ENCODE data around the gene LDAH. TPM values are rescaled to one million over a fixed set of nuclear protein-coding genes. Genes with fewer than 3 reads are reported as not detected.

The LDAH gene
- total and polyA plus RNA-seq, 2 experiments from 2014 or later = 12.1 to 37.5 TPM

- no peak for ATAC-seq
Measured at GRCh38 chr2:20691076-20691734, 131.7 kb downstream of the LDAH start.

More at GRCh38 chr2:20691076-20691734, 131.7 kb downstream of the LDAH start:
- Histone ChIP-seq H3K4me1 (ENCODE audit: insufficient read depth) (no peaks in the 10 kb centered on the region), H3K79me2 (replicated peaks; ENCODE audit: insufficient read depth) (no peaks in the 10 kb centered on the region), H2AFZ (no peak overlapping the region), H3F3A (replicated peaks; ENCODE audit: low read depth) (no peaks in the 10 kb centered on the region), H3K27ac (ENCODE audit: low read depth) (no peak overlapping the region), H3K36me3 (ENCODE audit: insufficient read depth) (no peaks in the 10 kb centered on the region; the same call in 1 of the 2 replicates), H4K20me1 (replicated peaks; ENCODE audit: insufficient read depth) (no peaks in the 10 kb centered on the region; the same call in 1 of the 2 replicates), H3K4me2 (no peak overlapping the region), H3K27me3 (ENCODE audit: insufficient read depth) (no peaks in the 10 kb centered on the region), H3K4me3 (no peak overlapping the region), H3K9me2 (ENCODE audit: insufficient read depth) (no peaks in the 10 kb centered on the region)
- no peak overlapping the region for H3K27ac Mint-ChIP-seq
- no peak for TF ChIP-seq CREB1 (CRISPR knock-in tag; IDR thresholded peaks at IDR 0.05; ENCODE audit: low read depth)
- no peak for TF ChIP-seq ZNF114 (CRISPR knock-in tag; IDR thresholded peaks at IDR 0.05)
- no peak for TF ChIP-seq NANOG (IDR thresholded peaks at IDR 0.05; ENCODE audit: borderline replicate concordance)
- TF ChIP-seq, protein P1, sequence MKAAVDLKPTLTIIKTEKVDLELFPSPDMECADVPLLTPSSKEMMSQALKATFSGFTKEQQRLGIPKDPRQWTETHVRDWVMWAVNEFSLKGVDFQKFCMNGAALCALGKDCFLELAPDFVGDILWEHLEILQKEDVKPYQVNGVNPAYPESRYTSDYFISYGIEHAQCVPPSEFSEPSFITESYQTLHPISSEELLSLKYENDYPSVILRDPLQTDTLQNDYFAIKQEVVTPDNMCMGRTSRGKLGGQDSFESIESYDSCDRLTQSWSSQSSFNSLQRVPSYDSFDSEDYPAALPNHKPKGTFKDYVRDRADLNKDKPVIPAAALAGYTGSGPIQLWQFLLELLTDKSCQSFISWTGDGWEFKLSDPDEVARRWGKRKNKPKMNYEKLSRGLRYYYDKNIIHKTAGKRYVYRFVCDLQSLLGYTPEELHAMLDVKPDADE (IDR thresholded peaks at IDR 0.05) = no peak
- TF ChIP-seq ZNF462 (CRISPR knock-in tag; IDR thresholded peaks at IDR 0.05) = no peak
- TF ChIP-seq EZH2 (IDR thresholded peaks at IDR 0.05; ENCODE audit: low read depth, unreplicated experiment) = no peak
- no peak for TF ChIP-seq CTCF (conservative IDR thresholded peaks at IDR 0.05; ENCODE audit: low read depth in 2 of 2)
- no peak for TF ChIP-seq POLR2AphosphoS5 (IDR thresholded peaks at IDR 0.05; ENCODE audit: low read depth)
- TF ChIP-seq EZH2phosphoT487 (IDR thresholded peaks at IDR 0.05; ENCODE audit: unreplicated experiment) = no peak
- TF ChIP-seq, protein P2, sequence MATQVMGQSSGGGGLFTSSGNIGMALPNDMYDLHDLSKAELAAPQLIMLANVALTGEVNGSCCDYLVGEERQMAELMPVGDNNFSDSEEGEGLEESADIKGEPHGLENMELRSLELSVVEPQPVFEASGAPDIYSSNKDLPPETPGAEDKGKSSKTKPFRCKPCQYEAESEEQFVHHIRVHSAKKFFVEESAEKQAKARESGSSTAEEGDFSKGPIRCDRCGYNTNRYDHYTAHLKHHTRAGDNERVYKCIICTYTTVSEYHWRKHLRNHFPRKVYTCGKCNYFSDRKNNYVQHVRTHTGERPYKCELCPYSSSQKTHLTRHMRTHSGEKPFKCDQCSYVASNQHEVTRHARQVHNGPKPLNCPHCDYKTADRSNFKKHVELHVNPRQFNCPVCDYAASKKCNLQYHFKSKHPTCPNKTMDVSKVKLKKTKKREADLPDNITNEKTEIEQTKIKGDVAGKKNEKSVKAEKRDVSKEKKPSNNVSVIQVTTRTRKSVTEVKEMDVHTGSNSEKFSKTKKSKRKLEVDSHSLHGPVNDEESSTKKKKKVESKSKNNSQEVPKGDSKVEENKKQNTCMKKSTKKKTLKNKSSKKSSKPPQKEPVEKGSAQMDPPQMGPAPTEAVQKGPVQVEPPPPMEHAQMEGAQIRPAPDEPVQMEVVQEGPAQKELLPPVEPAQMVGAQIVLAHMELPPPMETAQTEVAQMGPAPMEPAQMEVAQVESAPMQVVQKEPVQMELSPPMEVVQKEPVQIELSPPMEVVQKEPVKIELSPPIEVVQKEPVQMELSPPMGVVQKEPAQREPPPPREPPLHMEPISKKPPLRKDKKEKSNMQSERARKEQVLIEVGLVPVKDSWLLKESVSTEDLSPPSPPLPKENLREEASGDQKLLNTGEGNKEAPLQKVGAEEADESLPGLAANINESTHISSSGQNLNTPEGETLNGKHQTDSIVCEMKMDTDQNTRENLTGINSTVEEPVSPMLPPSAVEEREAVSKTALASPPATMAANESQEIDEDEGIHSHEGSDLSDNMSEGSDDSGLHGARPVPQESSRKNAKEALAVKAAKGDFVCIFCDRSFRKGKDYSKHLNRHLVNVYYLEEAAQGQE (IDR thresholded peaks at IDR 0.05; ENCODE audit: unreplicated experiment) = no peak
- TF ChIP-seq ZNF331 (CRISPR knock-in tag; IDR thresholded peaks at IDR 0.05; ENCODE audit: low read depth) = no peak
- TF ChIP-seq JUNB (IDR thresholded peaks at IDR 0.05; ENCODE audit: unreplicated experiment) = no peak
- TF ChIP-seq STAT1 (IDR thresholded peaks at IDR 0.05; ENCODE audit: unreplicated experiment) = no peak
- no peak for DNase-seq (ENCODE audit: low spot score)
- no peaks in the 10 kb centered on the region for H3K9me3 Mint-ChIP-seq
- H3K36me3 Mint-ChIP-seq (ENCODE audit: low read depth) = peaks cover 12% of the 10 kb centered on the region; the same call in 2 of the 3 replicates
- H3K4me1 Mint-ChIP-seq = no peaks in the 10 kb centered on the region
- H3K27me3 Mint-ChIP-seq (ENCODE audit: insufficient read depth, low read depth, poor library complexity) = no peaks in the 10 kb centered on the region
- H3K4me3 Mint-ChIP-seq = no peak overlapping the region

All from GM23338 (cell line).